ENCODE measurements around the gene SELENON. TPM values are rescaled to one million over a fixed set of nuclear protein-coding genes. Genes with fewer than 3 reads are reported as not detected.

Gene SELENON
- total RNA-seq, 1 donor from 2014 or later = 95.7 TPM

DNA sequence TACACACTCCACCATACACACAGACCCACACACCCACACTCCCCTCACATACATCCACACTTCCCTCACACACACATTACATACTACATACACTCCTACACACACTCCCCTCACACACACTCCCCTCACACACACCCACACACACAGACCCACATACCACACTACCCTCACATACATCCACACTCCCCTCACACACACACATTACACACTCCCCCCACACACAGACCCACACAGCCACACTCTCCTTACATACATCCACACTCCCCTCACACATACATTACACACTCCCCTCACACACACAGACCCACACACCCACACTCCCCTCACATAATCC is 32.6 kb upstream of the SELENON start:
- no peak for DNase-seq (ENCODE audit: low spot score)
- no peaks in the 10 kb centered on the region for H3K27me3 Mint-ChIP-seq (ENCODE audit: low read depth)
- H3K4me3 Mint-ChIP-seq (ENCODE audit: unreplicated experiment) = no peak overlapping the region
- TF ChIP-seq, protein P1, sequence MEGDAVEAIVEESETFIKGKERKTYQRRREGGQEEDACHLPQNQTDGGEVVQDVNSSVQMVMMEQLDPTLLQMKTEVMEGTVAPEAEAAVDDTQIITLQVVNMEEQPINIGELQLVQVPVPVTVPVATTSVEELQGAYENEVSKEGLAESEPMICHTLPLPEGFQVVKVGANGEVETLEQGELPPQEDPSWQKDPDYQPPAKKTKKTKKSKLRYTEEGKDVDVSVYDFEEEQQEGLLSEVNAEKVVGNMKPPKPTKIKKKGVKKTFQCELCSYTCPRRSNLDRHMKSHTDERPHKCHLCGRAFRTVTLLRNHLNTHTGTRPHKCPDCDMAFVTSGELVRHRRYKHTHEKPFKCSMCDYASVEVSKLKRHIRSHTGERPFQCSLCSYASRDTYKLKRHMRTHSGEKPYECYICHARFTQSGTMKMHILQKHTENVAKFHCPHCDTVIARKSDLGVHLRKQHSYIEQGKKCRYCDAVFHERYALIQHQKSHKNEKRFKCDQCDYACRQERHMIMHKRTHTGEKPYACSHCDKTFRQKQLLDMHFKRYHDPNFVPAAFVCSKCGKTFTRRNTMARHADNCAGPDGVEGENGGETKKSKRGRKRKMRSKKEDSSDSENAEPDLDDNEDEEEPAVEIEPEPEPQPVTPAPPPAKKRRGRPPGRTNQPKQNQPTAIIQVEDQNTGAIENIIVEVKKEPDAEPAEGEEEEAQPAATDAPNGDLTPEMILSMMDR (IDR thresholded peaks at IDR 0.05) = no peak
- H3K27ac Mint-ChIP-seq (ENCODE audit: unreplicated experiment) = no peak overlapping the region
- H3K4me1 Mint-ChIP-seq (ENCODE audit: low read depth) = peaks cover 26% of the 10 kb centered on the region
- peaks cover 4% of the 10 kb centered on the region for H3K36me3 Mint-ChIP-seq (ENCODE audit: low read depth)
- no peaks in the 10 kb centered on the region for H3K9me3 Mint-ChIP-seq (ENCODE audit: low read depth)

DNA sequence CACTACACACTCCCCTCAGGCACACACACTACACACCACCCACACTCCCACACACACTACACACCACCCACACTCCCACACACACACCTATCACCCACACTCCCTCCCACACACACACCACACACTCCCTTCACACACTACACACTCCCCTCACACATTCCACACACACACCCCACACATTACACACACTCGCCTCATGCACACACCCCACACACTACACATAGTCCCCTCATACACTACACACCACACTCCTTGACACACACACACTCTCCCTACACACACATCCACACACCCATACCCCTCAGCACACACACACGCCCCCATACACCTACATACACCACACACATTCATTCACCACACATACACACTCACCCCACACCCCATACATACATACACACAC is 31.0 kb upstream of the SELENON start:
- no peaks in the 10 kb centered on the region for H3K9me3 Mint-ChIP-seq (ENCODE audit: low read depth)
- no peak overlapping the region for H3K27ac Mint-ChIP-seq (ENCODE audit: unreplicated experiment)
- peaks cover 41% of the 10 kb centered on the region for H3K4me1 Mint-ChIP-seq (ENCODE audit: low read depth)
- DNase-seq (ENCODE audit: low spot score) = no peak
- H3K36me3 Mint-ChIP-seq (ENCODE audit: low read depth) = peaks cover 9% of the 10 kb centered on the region
- TF ChIP-seq, protein P1 (IDR thresholded peaks at IDR 0.05) = no peak
- H3K27me3 Mint-ChIP-seq (ENCODE audit: low read depth) = no peaks in the 10 kb centered on the region
- H3K4me3 Mint-ChIP-seq (ENCODE audit: unreplicated experiment) = no peak overlapping the region

DNA sequence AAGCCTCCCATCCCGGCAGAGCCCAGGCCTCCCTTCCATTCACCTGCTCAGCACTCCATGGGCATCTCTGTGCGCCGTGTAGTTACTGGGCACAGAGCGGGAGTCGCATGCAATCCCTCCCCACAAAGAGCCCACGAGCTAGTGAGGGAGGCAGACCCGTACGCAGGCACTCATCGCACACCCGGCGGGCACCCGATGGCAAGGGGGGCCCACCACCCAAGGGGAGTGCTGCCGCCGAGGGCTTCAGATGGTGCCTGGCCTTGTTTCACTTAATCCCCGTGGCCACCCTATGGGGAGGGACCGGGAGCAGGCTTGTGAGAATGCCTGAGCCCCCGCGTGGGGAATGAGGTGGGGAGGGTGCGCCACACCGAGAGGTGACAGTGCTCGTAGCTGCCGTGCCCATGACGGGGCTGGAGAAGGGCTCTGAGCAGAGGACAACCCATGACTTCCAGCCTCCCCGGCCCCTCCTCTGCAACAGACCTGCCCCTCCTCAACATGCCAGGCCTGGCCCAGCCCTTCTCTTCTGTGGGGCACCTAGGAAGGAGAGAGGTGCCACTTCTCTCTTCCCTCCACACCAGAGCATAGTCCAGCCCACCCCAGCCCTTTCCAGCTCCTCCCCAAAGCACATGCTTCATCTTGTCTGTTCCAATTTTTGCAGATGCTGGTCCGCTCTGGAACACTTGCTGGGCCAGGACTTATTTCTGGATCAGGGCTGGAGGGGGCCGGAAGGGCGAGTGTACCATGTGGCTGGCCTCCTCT is 30.2 kb upstream of the SELENON start:
- no peak overlapping the region for H3K27ac Mint-ChIP-seq (ENCODE audit: unreplicated experiment)

DNA sequence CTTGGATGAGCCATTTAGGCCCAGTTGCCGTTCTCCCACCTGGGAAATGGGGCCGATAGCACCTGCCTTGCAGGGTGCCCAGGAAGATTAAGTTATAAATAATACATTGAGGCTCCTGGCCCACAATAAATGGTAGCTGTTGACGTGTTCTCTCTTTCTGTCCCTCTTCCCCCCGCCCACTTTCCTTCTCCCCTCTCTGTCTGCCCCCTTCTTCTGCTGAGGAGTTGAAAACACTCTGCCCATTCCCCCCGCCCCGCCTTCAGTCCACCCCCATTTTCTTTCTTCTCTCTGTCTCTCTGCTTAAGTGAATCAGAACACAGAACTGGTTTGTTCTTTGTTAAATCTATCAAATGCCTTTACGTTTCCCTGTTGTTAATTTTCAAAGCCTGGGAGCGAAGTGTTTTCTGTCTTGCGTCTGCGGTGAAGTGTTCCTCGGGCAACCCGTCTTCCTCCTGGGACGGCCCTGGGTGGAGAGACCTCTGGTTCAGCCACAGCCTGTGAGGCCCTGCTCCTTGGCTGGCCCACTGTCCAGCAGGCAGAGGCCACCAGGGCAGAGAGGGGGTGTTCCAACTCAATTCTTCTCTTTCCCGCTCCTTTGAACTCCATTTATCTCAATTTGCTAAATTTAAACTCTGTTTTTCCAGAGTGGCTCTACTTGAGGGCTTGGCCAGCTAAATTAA is 29.3 kb upstream of the SELENON start:
- no peaks in the 10 kb centered on the region for H3K9me3 Mint-ChIP-seq (ENCODE audit: low read depth)

More for the DNA sequence above, 30.2 kb upstream of the SELENON start:
- TF ChIP-seq, protein P1 (IDR thresholded peaks at IDR 0.05) = no peak
- Mint-ChIP-seq H3K27me3 (ENCODE audit: low read depth) (no peaks in the 10 kb centered on the region), H3K36me3 (ENCODE audit: low read depth) (peaks cover 9% of the 10 kb centered on the region), H3K9me3 (ENCODE audit: low read depth) (no peaks in the 10 kb centered on the region), H3K4me3 (ENCODE audit: unreplicated experiment) (no peak overlapping the region), H3K4me1 (ENCODE audit: low read depth) (peaks cover 42% of the 10 kb centered on the region)
- DNase-seq (ENCODE audit: low spot score) = no peak

More for the DNA sequence above, 29.3 kb upstream of the SELENON start:
- TF ChIP-seq, protein P1 (IDR thresholded peaks at IDR 0.05) = no peak
- Mint-ChIP-seq H3K4me1 (ENCODE audit: low read depth) (peaks cover 42% of the 10 kb centered on the region), H3K36me3 (ENCODE audit: low read depth) (peaks cover 11% of the 10 kb centered on the region), H3K4me3 (ENCODE audit: unreplicated experiment) (no peak overlapping the region), H3K27ac (ENCODE audit: unreplicated experiment) (no peak overlapping the region), H3K27me3 (ENCODE audit: low read depth) (no peaks in the 10 kb centered on the region)
- DNase-seq (ENCODE audit: low spot score) = no peak

Measured in chondrocyte (in vitro differentiated cells).